ENCODE data around the gene LMNTD2. TPM values are rescaled to one million over a fixed set of nuclear protein-coding genes. Genes with fewer than 3 reads are reported as not detected.

LMNTD2 gene
- polyA plus RNA-seq, 12 donors, result 0.17 to 2.5 (median 0.50) TPM; not detected in 2

DNA sequence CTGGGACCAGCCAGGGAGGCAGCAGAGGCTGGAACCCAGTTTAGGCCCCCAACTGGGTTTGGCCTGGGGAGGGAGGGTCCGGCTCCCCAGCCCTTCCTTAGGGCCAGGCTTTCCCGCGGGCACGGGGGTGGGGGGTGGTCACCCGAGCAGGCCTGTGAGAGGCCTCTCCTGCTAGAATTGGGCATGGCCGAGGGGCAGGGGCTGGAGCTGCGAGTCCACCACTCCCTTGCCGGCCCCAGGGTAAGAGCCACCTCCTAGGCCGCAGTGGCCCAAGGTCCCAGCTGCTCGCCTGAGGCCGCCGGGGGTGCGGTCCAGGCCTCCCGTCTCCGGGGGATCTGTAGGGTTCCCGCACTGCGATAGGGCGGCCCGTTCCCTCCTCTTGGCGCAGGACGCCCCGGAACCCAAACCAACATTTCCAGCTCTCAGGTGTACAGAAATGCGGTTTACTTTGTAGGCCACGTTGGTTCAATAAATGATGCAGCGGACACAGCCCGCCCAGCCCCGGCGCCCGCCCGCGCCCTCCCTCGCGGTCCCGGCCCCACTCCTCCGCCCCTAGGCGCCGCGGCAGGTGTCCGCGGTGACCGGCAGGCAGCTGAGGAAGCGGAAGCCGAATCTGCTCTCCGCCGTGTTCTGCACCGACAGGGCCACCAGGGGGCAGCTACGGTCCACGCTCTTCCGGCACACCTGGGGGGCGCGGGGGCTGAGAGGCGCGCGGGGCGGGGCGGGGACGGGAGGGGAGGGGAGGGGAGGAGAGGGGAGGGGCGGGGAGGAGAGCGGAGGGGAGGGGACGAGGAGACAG is 5.9 kb downstream of the LMNTD2 start:
- no peak for DNase-seq

DNA sequence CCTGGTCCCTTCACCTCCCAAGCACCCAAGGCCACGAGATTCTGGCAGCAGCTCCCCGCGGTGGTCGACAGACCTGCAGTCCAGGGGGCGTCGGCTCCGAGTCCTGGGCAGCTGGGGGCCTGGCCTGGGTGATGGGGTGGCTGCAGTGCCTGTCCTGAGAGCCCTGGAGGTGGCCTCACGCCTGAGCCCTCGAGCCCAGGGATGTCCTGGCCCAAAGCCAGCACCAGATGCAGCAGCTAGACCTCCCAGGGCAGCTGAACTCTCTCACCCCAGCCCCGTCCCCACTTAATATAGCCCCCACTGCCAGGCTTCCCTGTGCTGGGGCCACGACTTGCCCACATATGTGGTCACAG is 6.6 kb downstream of the LMNTD2 start:
- DNase-seq, result no peak

DNA sequence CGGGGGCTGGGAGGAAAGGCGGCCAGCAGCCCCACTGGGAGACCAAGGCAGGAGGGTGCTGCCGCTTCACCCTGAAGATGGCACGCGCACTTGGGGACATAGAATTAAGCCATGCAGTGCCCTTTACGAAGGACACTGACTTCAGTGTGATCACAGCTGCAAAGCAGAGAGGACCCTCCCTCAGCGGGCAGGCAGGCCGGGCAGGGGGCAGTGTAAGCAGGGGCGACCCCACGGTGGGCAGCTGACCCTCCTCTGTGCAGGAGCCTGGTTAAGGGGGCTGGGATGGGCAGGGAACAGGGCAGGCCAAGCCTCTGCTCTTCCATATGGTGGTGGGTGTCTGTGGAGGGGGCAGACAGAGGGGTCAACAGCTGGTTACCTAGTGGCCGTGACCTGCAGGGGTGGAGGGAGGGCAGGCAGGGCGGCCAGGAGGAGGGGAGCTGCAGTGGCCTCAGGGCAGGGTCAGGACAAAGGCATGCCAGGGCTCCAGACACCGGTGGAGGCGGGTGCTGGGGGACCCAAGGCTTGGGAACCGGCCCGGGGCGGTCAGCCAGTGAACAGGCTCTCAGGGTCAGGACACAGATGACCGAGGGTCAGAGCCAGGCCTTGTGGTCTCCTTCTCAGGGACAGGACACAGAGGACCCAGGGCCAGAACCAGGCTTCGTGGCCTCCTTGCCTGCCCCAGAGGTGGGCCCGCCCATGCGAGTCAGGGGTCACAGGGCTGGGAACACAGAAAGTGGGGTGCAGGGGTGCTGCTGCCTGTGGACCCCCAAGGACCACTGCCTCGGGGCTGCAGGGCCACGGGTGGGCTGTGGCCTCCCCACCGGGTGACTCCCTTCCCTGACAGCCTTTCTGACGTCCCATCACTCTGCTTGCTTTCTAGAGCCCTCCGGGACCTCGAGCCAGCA is 7.2 kb downstream of the LMNTD2 start:
- DNase-seq, result no peak

DNA sequence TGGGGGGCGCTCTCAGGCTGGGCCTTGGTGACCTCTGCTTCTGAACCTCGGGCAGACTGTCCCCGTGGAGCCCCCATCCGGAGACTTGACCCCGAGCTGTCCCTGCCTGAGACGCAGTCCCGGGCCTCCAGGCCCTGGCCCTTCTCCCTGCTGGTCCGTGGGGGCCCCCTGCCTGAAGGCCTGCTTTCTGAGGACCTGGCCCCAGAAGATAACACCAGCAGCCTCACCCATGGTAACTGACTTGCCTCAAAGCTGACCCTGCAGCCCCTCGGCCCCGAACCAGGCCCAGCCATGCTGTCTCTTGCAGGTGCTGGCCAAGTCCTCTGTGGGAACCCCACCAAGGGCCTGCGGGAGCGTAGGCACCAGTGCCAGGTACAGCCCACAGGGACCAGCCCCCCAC is 8.9 kb downstream of the LMNTD2 start:
- no peak for DNase-seq

DNA sequence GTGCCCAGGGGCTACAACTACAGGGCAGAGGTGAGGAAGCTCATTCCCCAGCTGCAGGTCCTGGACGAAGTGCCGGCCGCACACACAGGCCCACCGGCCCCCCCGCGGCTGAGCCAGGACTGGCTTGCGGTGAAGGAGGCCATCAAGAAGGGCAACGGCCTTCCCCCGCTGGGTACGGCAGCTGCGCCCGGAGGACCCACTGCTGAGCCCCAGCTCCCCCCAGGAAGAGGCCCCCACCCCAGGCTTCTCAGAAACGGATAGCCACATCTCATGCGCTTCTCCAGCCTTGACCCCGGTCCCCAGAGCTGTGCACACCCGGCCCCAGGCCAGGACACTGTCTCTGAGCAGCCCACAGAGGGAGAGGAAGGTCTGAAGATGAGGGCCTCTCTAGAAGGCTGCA is 9.4 kb downstream of the LMNTD2 start:
- no peak for DNase-seq

DNA sequence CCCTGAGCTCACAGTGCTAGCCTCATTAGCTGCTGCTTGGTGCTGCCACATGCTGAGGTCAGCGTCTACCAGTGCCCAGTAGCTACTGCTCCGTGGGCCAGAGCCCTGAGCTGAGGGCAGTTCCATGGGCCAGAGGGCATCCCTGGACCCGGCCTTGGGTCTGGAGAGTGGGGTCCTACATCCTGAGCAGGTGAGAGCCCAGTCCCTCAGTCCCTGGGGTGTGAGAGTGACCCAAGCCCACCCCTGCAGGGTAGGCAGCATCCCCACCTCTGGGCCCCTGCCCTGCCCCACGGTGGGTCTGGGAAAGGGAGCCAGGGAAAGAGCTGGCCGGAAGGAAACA is 9.8 kb downstream of the LMNTD2 start:
- no peak for DNase-seq

DNA sequence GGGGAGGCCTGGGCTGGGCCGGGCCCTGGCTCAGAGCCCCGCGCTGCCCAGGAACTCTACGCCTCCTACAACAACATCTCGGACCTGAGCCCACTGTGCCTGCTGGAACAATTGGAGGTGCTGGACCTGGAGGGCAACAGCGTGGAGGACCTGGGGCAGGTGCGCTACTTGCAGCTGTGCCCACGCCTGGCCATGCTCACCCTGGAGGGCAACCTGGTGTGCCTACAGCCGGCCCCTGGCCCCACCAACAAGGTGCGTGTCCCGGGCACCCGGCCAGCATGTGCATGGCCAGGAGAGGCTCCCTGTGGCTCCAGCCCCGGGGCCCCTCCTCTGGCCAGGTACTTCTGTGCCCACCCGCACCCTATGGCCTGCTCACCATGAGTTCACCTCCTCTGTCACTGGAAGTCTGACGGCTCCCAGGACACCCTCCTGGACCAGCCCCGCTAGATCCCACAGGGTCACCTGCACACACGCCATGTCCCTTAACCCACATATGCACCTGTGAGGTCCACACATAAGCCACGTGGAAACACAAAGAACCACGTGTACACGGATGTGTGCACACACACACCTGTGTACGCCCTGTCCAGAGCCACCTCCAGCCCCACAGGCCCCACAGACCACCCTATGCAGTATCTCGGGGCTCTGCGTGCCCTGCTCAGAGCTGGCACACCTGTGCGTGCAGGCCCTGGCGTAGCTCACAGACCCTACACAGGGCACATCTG is 10.4 kb downstream of the LMNTD2 start:
- DNase-seq, result no peak

DNA sequence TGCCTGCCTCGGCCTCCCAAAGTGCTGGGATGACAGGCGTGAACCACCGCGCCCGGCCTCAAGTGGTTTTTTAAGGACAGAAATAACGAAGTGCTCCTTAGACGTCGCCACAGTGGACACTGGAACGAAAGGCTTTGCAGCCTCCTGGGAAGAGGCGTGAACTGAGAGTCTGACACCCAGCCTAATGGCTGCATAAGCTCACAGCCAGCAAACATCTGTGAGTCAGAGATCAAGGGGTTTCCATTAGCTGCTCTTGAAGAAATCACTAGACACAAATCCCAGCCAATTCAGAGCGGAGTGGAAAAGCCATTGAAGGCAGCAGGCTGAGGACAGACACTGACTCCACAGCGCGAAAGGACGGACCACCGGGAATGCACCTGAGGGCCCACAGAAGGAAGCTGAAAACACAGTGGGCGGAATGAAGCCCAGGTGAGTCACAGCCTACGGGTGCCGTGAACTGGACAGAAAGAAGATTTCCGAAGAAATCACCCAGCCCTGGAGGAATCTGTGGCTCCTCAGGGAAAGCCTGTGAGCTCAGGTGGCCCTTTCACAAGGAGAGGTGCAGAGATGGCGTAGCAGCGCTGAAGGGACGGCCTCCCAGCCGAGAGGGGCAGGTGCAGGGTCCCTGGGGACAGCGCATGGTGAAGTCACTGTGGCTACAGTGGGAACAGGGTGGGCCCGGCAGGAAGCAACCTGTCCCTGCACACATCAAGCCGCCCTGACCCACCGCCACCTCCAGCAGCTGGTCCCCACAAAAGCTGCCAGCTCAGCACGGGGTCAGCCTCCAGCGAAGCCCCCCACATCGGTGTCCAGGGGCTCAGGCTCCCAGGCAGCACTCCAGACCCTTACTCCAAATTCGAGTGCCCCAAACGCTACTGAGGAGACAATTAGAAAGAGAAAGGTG is 11.6 kb downstream of the LMNTD2 start:
- no peak for DNase-seq

DNA sequence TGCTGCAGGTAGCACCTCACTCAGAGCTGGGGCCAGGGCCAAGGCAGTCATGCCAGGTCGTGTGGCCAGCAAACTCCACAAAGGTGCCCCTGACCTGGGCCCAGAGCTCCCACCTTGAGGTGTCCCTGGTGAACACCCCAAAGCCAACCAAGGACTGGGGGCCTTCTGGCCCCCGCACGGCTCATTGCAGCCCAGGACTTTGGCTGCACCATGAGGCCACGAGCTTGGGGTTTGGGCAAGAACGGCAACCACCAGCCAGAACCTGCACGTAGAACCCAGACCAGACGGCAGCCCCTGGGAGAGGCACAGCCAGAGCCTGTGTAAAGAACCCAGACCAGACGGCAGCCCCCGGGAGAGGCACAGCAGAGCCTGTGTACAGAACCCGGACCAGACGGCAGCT is 15.4 kb downstream of the LMNTD2 start:
- no peak for DNase-seq

DNA sequence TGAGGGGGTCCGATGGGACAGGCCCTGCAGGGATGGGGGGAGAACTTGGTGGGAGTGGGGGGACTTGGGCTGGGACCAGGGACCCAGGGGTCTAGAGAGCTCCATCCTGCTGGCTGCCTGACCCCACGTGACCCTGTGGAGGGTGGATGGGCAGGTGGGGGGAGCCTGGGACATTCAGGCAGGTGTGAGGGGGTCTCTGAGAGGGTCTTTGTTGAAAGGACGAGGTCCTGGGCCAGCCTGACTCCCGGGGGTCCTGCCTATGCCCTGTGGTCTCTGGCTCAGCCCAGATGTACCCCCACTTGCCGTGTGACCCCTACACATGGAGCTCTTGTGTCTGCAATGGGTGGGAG is 15.7 kb downstream of the LMNTD2 start:
- no peak for DNase-seq

DNA sequence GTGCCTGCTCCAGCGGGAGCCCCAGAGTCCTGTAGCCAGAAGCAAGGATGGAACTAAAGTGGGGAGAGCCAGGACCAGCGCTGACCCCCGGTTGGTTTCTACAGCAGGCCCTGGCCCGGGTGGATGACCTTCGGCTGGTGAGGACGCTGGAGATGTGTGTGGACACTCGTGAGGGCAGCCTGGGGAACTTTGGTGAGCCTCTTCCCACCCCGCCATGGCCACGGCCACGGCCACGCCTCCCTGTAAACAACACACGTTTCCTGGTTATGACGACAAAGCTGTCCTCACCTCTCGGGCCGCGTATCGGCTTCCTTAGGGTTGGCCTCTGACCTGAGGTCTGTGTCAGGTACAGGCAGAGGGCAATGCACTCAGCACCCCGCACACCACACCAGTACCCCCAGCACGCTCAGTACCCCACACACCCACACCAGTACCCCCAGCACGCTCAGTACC is 19.1 kb downstream of the LMNTD2 start:
- no peak for DNase-seq

DNA sequence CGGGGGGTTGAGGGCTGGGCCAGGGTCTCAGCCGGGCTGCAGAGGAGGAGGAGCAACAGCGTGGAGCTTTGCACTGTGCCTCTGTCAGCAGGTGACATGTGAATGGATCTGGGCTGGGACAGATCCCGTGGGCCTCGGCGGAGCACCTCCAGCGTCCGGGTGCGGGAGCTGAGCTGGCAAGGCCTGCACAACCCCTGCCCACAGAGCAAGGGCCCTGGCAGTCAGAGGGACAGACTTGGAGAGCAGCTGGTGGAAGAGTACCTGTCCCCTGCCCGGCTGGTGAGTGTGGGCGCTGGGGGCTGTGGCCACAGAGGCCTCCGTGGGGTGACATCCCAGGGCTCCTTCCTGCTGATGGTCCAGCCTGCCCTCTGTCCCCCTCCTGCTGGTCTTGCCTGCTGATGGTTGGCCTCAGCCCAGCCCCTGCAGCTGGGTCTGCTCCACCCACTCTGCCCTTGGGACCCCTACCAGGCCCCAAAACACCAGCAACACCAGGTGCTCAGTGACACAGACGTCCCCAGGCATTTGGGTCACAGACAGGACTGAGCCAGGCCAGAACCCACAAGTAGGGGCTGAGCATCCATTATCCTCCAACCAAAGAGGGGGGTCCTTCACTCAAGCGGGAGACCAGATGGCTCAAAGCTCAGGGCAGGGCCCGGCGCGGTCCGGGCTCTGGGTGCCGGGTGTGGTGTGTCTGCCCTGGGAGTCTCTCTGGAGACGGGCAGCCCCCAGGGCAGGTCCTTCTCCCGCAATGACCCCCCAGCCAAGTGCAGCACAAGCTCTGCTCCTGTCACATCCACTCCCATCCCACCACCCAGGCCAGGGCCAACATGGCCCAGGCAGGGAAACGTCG is 19.7 kb downstream of the LMNTD2 start:
- no peak for DNase-seq

DNA sequence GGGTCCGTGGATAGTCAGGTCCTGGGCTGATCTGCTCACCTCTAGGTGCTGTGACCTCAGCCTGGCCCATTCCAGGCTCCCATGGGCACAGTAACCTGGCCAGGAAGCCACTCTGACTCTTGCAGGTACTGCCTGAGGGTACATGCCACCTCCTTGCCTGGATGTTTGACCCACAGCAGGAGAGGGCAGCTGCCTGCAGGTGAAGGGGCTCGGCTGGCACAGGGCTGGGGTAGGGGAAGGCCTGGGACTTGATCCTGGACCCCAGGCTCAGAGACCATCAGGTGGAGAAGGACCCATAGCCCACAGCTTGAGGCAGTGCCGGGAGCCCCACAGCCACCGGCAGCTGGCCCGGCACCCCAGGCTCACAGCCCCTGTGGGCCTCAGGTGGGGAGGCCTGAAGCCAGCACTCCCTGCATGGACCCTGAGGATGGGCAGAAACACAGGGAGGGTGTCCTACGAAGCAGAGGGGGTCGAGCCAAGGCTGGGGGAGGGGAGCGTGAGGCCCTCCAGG is 20.5 kb downstream of the LMNTD2 start:
- DNase-seq, result no peak

DNA sequence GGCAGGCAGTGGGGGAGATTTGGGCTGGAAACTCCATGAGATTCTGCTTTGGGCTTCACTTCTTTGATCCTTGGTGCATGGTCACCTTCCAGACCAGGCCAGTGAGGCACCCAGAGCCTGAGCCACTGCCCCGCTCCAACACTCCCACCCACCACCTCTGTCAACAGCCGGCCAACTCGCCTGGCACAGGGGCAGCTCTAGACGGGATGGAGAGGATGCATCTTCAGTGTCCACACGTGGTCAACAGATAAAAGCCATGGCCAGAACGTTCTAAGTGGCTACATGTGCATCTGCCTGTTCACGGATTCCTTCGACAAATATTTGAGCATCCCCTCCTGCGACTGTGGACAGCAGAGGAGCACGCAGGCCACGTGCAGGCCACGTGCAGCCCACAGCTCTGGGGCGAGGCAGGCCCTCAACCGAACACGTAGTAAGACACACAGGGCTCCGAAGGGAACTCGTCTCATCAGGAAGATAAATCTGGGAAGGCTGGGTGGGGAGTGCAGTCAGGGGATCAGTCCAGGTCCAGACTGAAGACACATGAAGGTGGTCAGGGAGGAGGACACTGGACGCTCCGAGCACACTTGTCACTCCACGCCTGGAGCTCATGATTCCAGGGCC is 22.0 kb downstream of the LMNTD2 start:
- no peak for DNase-seq

DNA sequence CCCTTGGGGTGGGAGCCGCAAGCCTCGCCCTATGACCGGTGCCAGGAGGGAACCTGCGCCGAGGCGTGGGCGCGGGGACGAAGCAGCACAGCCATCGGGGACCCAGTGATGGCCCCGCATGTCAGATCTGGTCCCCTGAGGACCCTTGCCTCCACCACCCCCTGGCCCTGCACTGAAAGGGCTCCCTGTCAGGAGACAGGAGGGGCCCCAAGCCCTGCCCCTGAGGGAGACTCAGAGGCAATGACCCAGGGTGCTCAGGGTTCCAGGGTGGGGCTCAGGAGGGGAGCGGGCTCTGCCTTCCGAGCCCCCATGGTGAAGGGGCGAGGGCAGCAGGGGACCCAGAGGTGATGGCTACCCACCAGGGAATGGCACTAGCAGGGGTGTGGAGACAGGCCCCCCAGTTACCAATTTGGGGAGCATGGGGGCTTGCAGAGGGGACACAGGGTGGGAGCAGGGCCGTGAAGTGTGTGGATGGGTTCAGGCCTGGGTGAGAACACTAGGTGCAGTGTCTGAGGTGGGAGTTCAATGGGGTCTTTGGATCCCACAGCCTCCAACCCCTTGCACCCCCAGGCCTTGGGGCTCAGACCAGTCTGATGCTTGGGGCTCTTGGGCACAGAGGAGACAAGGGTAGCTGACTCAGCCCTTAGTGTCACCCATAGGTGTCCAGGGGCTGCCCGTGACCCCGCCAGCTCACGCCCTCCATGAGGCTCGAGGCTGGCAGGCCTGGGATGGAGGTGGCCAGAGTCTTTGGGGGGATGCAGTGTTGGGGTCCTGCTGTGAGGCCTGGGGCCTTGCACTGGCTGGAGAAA is 22.7 kb downstream of the LMNTD2 start:
- DNase-seq, result no peak

DNA sequence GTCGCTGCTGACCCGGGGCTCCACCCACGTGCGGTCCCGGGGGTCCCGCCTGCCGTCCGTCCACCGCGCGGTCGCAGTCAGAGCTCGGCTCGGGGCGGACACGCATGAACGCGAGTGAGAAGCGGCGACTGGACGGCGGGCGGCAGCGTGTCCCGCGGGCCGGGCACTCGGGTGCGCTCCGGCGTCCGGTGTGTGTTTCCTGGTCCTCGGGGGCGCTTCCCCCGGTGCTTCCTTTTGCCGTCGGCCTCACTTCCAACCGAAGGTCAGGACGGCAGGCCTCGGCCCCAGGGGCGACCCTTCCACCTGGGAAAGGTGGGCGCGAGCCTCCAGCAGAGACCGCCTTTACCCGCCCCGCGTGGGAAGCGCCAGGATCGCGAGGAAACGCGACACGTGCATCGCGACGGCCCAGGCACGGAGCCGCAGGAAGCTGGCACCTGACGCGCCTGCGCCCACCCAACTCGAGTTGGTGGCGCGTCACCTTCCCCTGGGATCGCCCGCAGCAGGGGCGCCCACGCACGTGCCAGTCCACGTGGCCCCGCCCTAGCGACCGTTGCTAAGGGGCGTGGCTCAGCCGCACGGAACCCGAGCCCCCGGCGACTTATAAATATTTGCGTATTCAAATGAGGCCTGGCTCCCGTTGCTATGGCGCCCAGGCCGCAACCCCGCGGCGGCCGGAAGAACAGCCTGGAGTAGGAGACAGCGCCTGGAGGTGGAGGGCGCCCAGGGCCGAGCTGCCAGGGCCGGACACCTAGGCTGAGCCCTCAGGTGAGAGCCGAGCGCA is 23.5 kb downstream of the LMNTD2 start, which contains the start of gene LRRC56:
Gene LRRC56, plus strand, starts transcription at position 687 of the 781 bp plus-strand sequence. CDS start 3,158 bp downstream, outside the sequence.
- DNase-seq, result peak; percentile 57

DNA sequence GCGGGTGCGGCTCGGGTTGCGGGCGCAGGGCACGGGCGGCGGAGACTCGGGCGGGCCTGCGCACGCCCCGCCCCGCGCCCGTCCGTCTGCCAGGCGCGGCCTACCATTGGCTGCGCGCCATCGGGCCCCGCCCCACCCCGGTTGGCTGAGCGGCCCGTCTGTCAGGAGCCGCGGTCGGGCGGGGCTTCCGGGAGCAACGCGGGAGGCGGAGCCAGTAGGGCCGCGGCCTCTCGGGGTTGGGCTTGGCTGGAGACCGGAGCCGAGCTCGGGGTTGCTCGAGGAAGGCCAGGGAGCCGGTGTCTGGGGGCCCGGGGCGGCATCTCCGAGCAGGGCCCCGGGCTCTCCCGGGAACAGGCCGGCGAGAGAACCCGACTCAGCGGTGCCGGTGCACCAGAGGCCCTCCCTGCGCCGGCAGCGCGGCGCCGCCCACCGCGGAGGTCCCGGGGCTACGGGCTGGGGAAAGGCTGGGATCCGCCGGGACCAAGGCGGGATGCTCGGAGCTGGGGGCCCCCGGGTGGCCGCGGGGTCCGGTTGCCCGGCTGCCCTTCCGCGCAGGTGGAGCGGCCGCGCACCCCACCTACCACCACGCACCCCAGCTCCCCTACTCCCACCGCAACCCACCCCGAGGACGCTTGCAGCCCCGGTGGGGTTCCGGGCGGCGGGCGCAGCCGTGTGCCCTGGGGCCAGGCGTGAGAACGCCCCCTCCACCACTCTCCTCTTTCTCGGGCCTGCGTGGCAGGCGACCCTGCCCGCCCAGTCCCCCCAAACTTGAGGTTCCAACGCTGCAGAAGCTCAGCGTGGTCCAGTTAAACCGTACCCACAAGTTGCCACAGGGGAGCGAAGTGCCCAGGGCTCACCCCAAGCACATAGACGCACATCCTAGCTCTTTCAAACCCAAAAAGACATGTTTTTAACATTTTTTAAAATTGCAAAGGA is 24.8 kb downstream of the LMNTD2 start, which contains the start of gene HRAS:
Gene HRAS, minus strand, starts transcription at position 58 of the 936 bp plus-strand sequence.
- peak; percentile 93 for DNase-seq

All from muscle of arm (tissue), 12 donors.